GM21381 (cell line): Measurements from ENCODE around the gene IRS1.

Source experiments
- ATAC-seq: cut with Tn5 transposase; IDR thresholded peaks from one replicate; pipeline ENCODE4 v1.9.1; 2021; ENCODE audit warnings: mild to moderate bottlenecking, moderate library complexity; ENCODE audit not compliant: unreplicated experiment

Gene IRS1

GRCh38 chr2:226758921-226759640 lies 40.5 kb downstream of the IRS1 start:
- ATAC-seq = no peak

- no peak for ATAC-seq
Measured at GRCh38 chr2:226756131-226756530, 43.5 kb downstream of the IRS1 start.

- no peak for ATAC-seq
Measured at GRCh38 chr2:226755631-226756030, 44.0 kb downstream of the IRS1 start.

GRCh38 chr2:226754821-226755604 lies 44.6 kb downstream of the IRS1 start:
- no peak for ATAC-seq

- no peak for ATAC-seq
Measured at GRCh38 chr2:226752887-226753286, 46.7 kb downstream of the IRS1 start.

- no peak for ATAC-seq
Measured at GRCh38 chr2:226747288-226747687, 52.3 kb downstream of the IRS1 start.

- ATAC-seq = no peak
Measured at GRCh38 chr2:226746196-226746800, 53.3 kb downstream of the IRS1 start.

- ATAC-seq = no peak
Measured at GRCh38 chr2:226743915-226744314, 55.7 kb downstream of the IRS1 start.

GRCh38 chr2:226742347-226742746 lies 57.3 kb downstream of the IRS1 start:
- ATAC-seq = no peak

- no peak for ATAC-seq
Measured at GRCh38 chr2:226740039-226740648, 59.5 kb downstream of the IRS1 start.

GRCh38 chr2:226739545-226740030 lies 60.0 kb downstream of the IRS1 start:
- no peak for ATAC-seq

GRCh38 chr2:226738821-226739544 lies 60.6 kb downstream of the IRS1 start:
- ATAC-seq = no peak

- no peak for ATAC-seq
Measured at GRCh38 chr2:226738191-226738820, 61.3 kb downstream of the IRS1 start.

- no peak for ATAC-seq
Measured at GRCh38 chr2:226736382-226736781, 63.2 kb downstream of the IRS1 start.

- no peak for ATAC-seq
Measured at GRCh38 chr2:226733927-226734564, 65.6 kb downstream of the IRS1 start.

- no peak for ATAC-seq
Measured at GRCh38 chr2:226733189-226733858, 66.3 kb downstream of the IRS1 start.

GRCh38 chr2:226732478-226733188 lies 67.0 kb downstream of the IRS1 start:
- ATAC-seq = no peak

- no peak for ATAC-seq
Measured at GRCh38 chr2:226730481-226730880, 69.1 kb downstream of the IRS1 start.

- ATAC-seq = no peak
Measured at GRCh38 chr2:226728996-226729395, 70.6 kb downstream of the IRS1 start.
